ACC112 (cell line): Measurements from ENCODE around the gene DISC1.

Experiments used
- H2AFZ ChIP-seq: fragments of 200-600 bp; sonication (generic); one replicate; pipeline ENCODE4 v1.6.0; 2017; ENCODE audit warnings: antibody characterized with exemption, low read length; ENCODE audit not compliant: unreplicated experiment
- H3K27ac ChIP-seq: fragments of 200-600 bp; sonication (generic); 2 replicates; pipeline ENCODE4 v1.5.1; 2014; ENCODE audit warnings: low read depth, mild to moderate bottlenecking, antibody characterized with exemption, low read length, moderate library complexity
- H3K27me3 ChIP-seq: fragments of 200-600 bp; sonication (generic); 2 replicates; pipeline ENCODE4 v1.6.1; 2014; ENCODE audit warnings: mild to moderate bottlenecking, antibody characterized with exemption, low read length, moderate library complexity, mixed read lengths; ENCODE audit not compliant: insufficient read depth
- H3K36me3 ChIP-seq: fragments of 200-600 bp; sonication (generic); 2 replicates; pipeline ENCODE4 v1.6.1; 2016; ENCODE audit warnings: mild to moderate bottlenecking, antibody characterized with exemption, low read length, moderate library complexity, mixed read lengths; ENCODE audit not compliant: insufficient read depth
- H3K4me1 ChIP-seq: fragments of 200-600 bp; sonication (generic); one replicate; pipeline ENCODE4 v1.6.1; 2016; ENCODE audit warnings: low read length, mixed read lengths; ENCODE audit not compliant: insufficient read depth, unreplicated experiment, control insufficient read depth
- H3K4me3 ChIP-seq: fragments of 200-600 bp; sonication (generic); 2 replicates; pipeline ENCODE4 v1.5.1; 2014; ENCODE audit warnings: mild to moderate bottlenecking, low read depth, low read length
- H3K79me2 ChIP-seq: fragments of 200-600 bp; sonication (generic); one replicate; pipeline ENCODE4 v1.6.0; 2016; ENCODE audit warnings: low read length; ENCODE audit not compliant: control insufficient read depth, unreplicated experiment, insufficient read depth

Gene DISC1

GRCh38 chr1:231810415-231810814 is 183.8 kb downstream of the DISC1 start:
- Histone ChIP-seq H2AFZ (no peak overlapping the region), H3K36me3 (peaks cover 6% of the 10 kb centered on the region; the same call in 1 of the 2 replicates), H3K4me3 (no peak overlapping the region), H3K4me1 (peaks cover 20% of the 10 kb centered on the region), H3K27me3 (no peaks in the 10 kb centered on the region), H3K79me2 (no peaks in the 10 kb centered on the region), H3K27ac (no peak overlapping the region)

- H3K4me1 ChIP-seq = peaks cover 14% of the 10 kb centered on the region
- H3K27me3 ChIP-seq = no peaks in the 10 kb centered on the region
- no peak overlapping the region for H3K4me3 ChIP-seq
- 0 out of 2 replicates have a peak, but pooled peaks cover 3% of the 10 kb centered on the region for H3K36me3 ChIP-seq
- H3K79me2 ChIP-seq = no peaks in the 10 kb centered on the region
- no peak overlapping the region for H3K27ac ChIP-seq
- no peak overlapping the region for H2AFZ ChIP-seq
Measured at GRCh38 chr1:231814021-231814420, 187.4 kb downstream of the DISC1 start.

DNA sequence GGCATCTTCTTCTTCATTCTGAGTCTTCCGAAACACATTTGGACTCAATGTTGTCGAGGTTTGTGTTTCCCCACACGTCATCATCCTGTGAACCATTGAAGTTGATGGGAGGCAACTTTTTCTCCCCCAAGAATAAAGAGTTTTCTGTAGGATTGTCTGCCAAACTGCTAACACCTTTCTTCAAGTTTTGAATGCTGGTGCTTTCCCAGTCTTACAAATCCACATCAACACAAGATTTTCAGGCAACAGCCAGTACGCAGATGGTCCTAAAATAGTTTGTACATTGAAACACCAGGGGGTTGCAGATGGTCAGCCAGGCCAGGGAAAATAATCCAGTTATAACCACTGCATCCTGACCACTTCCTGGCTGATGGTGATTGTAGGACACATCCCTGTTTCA is 187.9 kb downstream of the DISC1 start:
- Histone ChIP-seq H3K36me3 (0 out of 2 replicates have a peak, but pooled peaks cover 3% of the 10 kb centered on the region), H3K79me2 (no peaks in the 10 kb centered on the region), H3K4me1 (peaks cover 9% of the 10 kb centered on the region), H3K27me3 (no peaks in the 10 kb centered on the region), H2AFZ (no peak overlapping the region), H3K4me3 (no peak overlapping the region), H3K27ac (no peak overlapping the region)

DNA sequence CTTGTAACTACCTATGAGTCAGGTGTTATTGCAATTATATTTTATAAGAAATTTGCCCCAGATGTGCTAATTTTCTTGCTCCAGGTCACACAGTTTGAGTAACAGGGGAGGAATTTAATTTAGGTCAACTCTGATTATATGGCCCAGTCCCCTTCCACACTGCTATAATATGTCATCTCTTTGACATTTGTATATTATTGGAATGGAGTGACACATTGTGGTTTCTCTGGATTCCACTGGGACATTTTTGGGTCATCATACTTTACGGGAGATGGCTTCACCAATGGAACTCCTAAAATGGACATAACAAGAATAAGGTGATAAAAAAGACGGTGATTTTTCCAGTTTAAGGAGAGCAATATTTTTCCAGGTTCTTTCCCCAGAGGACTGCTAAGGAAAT is 191.2 kb downstream of the DISC1 start:
- Histone ChIP-seq H3K27ac (no peak overlapping the region), H2AFZ (no peak overlapping the region), H3K27me3 (no peaks in the 10 kb centered on the region), H3K36me3 (0 out of 2 replicates have a peak, but pooled peaks cover 3% of the 10 kb centered on the region), H3K4me1 (peaks cover 8% of the 10 kb centered on the region), H3K4me3 (no peak overlapping the region), H3K79me2 (no peaks in the 10 kb centered on the region)

DNA sequence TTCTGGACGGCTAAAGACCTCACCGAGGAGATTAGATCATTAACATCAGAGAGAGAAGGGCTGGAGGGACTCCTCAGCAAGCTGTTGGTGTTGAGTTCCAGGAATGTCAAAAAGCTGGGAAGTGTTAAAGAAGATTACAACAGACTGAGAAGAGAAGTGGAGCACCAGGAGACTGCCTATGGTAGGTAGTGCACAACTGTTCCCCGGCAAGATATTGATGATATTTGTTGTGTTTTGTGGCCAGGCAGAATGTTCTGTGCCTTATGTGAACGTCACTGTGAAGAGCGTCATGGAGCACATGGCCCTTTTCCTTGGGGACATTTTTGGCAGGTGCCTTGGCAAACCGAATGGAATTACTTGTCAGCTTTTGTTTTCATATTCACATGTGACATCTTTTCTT is 191.7 kb downstream of the DISC1 start:
- Histone ChIP-seq H3K4me1 (peaks cover 8% of the 10 kb centered on the region), H3K36me3 (0 out of 2 replicates have a peak, but pooled peaks cover 3% of the 10 kb centered on the region), H3K27ac (no peak overlapping the region), H3K27me3 (no peaks in the 10 kb centered on the region), H2AFZ (no peak overlapping the region), H3K79me2 (no peaks in the 10 kb centered on the region), H3K4me3 (no peak overlapping the region)

GRCh38 chr1:231821281-231821680 is 194.7 kb downstream of the DISC1 start:
- no peak overlapping the region for H3K4me3 ChIP-seq
- no peaks in the 10 kb centered on the region for H3K79me2 ChIP-seq
- no peaks in the 10 kb centered on the region for H3K27me3 ChIP-seq
- H2AFZ ChIP-seq = no peak overlapping the region
- H3K36me3 ChIP-seq = no peaks in the 10 kb centered on the region; the same call in 1 of the 2 replicates
- H3K27ac ChIP-seq = no peak overlapping the region
- H3K4me1 ChIP-seq = peaks cover 12% of the 10 kb centered on the region

GRCh38 chr1:231822041-231822440 is 195.5 kb downstream of the DISC1 start:
- Histone ChIP-seq H3K36me3 (no peaks in the 10 kb centered on the region; the same call in 1 of the 2 replicates), H3K27me3 (no peaks in the 10 kb centered on the region), H3K4me1 (peaks cover 19% of the 10 kb centered on the region)

GRCh38 chr1:231826566-231826965 is 200.0 kb downstream of the DISC1 start:
- Histone ChIP-seq H2AFZ (no peak overlapping the region), H3K4me1 (peaks cover 32% of the 10 kb centered on the region), H3K79me2 (no peaks in the 10 kb centered on the region), H3K27me3 (no peaks in the 10 kb centered on the region), H3K27ac (peak overlapping the region; percentile 98), H3K36me3 (no peaks in the 10 kb centered on the region; the same call in 1 of the 2 replicates), H3K4me3 (no peak overlapping the region)

More at GRCh38 chr1:231822041-231822440, 195.5 kb downstream of the DISC1 start:
- H3K79me2 ChIP-seq = no peaks in the 10 kb centered on the region
- H2AFZ ChIP-seq = no peak overlapping the region
- H3K4me3 ChIP-seq = no peak overlapping the region
- no peak overlapping the region for H3K27ac ChIP-seq

- H3K4me3 ChIP-seq = peak overlapping the region; percentile 64
- H3K79me2 ChIP-seq = no peaks in the 10 kb centered on the region
- peaks cover 36% of the 10 kb centered on the region for H3K4me1 ChIP-seq
- peak overlapping the region; percentile 98 for H3K27ac ChIP-seq
- H3K27me3 ChIP-seq = no peaks in the 10 kb centered on the region
- no peaks in the 10 kb centered on the region; the same call in 1 of the 2 replicates for H3K36me3 ChIP-seq
- no peak overlapping the region for H2AFZ ChIP-seq
Measured at GRCh38 chr1:231827337-231828105, 200.9 kb downstream of the DISC1 start.

- H3K36me3 ChIP-seq = no peaks in the 10 kb centered on the region; the same call in 1 of the 2 replicates
- peak overlapping the region; percentile 98 for H3K27ac ChIP-seq
- no peak overlapping the region for H2AFZ ChIP-seq
- H3K4me1 ChIP-seq = peaks cover 36% of the 10 kb centered on the region
- H3K4me3 ChIP-seq = peak overlapping the region; percentile 64
- H3K79me2 ChIP-seq = no peaks in the 10 kb centered on the region
- H3K27me3 ChIP-seq = no peaks in the 10 kb centered on the region
Measured at GRCh38 chr1:231828182-231828920, 201.8 kb downstream of the DISC1 start.
